ENCODE measurements around the gene MFN1.

GRCh38 chr3:179432451-179432850 lies 84.9 kb downstream of the MFN1 start:
- no peak for TF ChIP-seq CTCF (IDR thresholded peaks at IDR 0.05)
- no peak for TF ChIP-seq POLR2A (IDR thresholded peaks at IDR 0.05)
